Ishikawa (cell line): Measurements from ENCODE around the gene FKBP2.

Experiments
- CREB1 ChIP-seq: IDR thresholded peaks from 2 replicates; pipeline ENCODE4 v1.6.1; 2012; ENCODE audit warnings: low read depth
- EGR1 ChIP-seq: IDR thresholded peaks from 2 replicates; pipeline ENCODE4 v1.6.1; 2012
- EP300 ChIP-seq: IDR thresholded peaks from 2 replicates; pipeline ENCODE4 v1.6.1; 2012; ENCODE audit warnings: borderline replicate concordance
- MAX ChIP-seq: IDR thresholded peaks from 2 replicates; pipeline ENCODE4 v1.6.1; 2012
- RAD21 ChIP-seq: IDR thresholded peaks from 2 replicates; pipeline ENCODE4 v1.6.1; 2012; ENCODE audit warnings: low read depth
- REST ChIP-seq: IDR thresholded peaks from 2 replicates; pipeline ENCODE4 v1.6.1; 2012; ENCODE audit warnings: low read depth, mild to moderate bottlenecking
- TAF1 ChIP-seq: IDR thresholded peaks from 2 replicates; pipeline ENCODE4 v1.6.1; 2012; ENCODE audit warnings: low read depth, mild to moderate bottlenecking
- TCF12 ChIP-seq: IDR thresholded peaks from 2 replicates; pipeline ENCODE4 v1.6.1; 2012; ENCODE audit warnings: low read depth
- YY1 ChIP-seq: IDR thresholded peaks from 2 replicates; pipeline ENCODE4 v1.6.1; 2012; ENCODE audit warnings: low read depth
- ZBTB7A ChIP-seq: IDR thresholded peaks from 2 replicates; pipeline ENCODE4 v1.6.1; 2012; ENCODE audit warnings: low read depth

GRCh38 chr11:64201543-64201942 is 39.4 kb upstream of the FKBP2 start:
- TF ChIP-seq CREB1, result no peak
- no peak for TF ChIP-seq YY1
- TF ChIP-seq TAF1, result no peak
- no peak for TF ChIP-seq EGR1
- no peak for TF ChIP-seq EP300
- no peak for TF ChIP-seq TCF12
- TF ChIP-seq REST, result no peak
- TF ChIP-seq MAX, result no peak
- TF ChIP-seq ZBTB7A, result no peak
- TF ChIP-seq RAD21, result no peak
